HEK293 (cell line): ENCODE results near the gene TMEM238.

Experiments used
- BCL11B ChIP-seq: fragments of 450-650 bp; formaldehyde crosslinking; IDR thresholded peaks from 2 replicates; pipeline ENCODE4 v1.5.1; 2016; ENCODE audit warnings: low read depth, missing biosample characterization, missing genetic modification characterization
- GLIS1 ChIP-seq: fragments of 450-650 bp; formaldehyde crosslinking; IDR thresholded peaks from 2 replicates; pipeline ENCODE4 v1.5.1; 2016; ENCODE audit warnings: missing biosample characterization, missing genetic modification characterization
- ZBTB8A ChIP-seq: fragments of 450-650 bp; formaldehyde crosslinking; IDR thresholded peaks from 2 replicates; pipeline ENCODE4 v1.5.1; 2016; ENCODE audit warnings: missing biosample characterization, missing genetic modification characterization
- ZEB2 ChIP-seq: fragments of 450-650 bp; formaldehyde crosslinking; IDR thresholded peaks from 2 replicates; pipeline ENCODE4 v1.5.1; 2016; ENCODE audit warnings: missing biosample characterization, missing genetic modification characterization
- ZNF423 ChIP-seq: fragments of 450-650 bp; formaldehyde crosslinking; IDR thresholded peaks from 2 replicates; pipeline ENCODE4 v1.5.1; 2016; ENCODE audit warnings: missing biosample characterization, missing genetic modification characterization
- ZNF626 ChIP-seq: fragments of 450-650 bp; sonication (Bioruptor Pico); formaldehyde crosslinking; IDR thresholded peaks from 2 replicates; pipeline ENCODE4 v1.5.1; 2018; ENCODE audit warnings: missing biosample characterization, missing genetic modification characterization, inconsistent platforms
- ZNF639 ChIP-seq: fragments of 450-650 bp; formaldehyde crosslinking; IDR thresholded peaks from 2 replicates; pipeline ENCODE4 v1.5.1; 2016; ENCODE audit warnings: missing biosample characterization, missing genetic modification characterization
- TF ChIP-seq, protein P1 (sequence below): fragments of 450-650 bp; formaldehyde crosslinking; IDR thresholded peaks from 2 replicates; pipeline ENCODE4 v1.5.1; 2016; ENCODE audit warnings: missing biosample characterization, missing genetic modification characterization
- TF ChIP-seq, protein P2 (sequence below): fragments of 450-650 bp; formaldehyde crosslinking; IDR thresholded peaks from 2 replicates; pipeline ENCODE4 v1.5.1; 2017; ENCODE audit warnings: missing biosample characterization, missing genetic modification characterization
- TF ChIP-seq, protein P3 (sequence below): fragments of 450-650 bp; formaldehyde crosslinking; IDR thresholded peaks from 2 replicates; pipeline ENCODE4 v1.5.1; 2016; ENCODE audit warnings: missing biosample characterization, missing genetic modification characterization

GRCh38 chr19:55365245-55365644, 18.8 kb downstream of the TMEM238 start:
- TF ChIP-seq, protein P1, sequence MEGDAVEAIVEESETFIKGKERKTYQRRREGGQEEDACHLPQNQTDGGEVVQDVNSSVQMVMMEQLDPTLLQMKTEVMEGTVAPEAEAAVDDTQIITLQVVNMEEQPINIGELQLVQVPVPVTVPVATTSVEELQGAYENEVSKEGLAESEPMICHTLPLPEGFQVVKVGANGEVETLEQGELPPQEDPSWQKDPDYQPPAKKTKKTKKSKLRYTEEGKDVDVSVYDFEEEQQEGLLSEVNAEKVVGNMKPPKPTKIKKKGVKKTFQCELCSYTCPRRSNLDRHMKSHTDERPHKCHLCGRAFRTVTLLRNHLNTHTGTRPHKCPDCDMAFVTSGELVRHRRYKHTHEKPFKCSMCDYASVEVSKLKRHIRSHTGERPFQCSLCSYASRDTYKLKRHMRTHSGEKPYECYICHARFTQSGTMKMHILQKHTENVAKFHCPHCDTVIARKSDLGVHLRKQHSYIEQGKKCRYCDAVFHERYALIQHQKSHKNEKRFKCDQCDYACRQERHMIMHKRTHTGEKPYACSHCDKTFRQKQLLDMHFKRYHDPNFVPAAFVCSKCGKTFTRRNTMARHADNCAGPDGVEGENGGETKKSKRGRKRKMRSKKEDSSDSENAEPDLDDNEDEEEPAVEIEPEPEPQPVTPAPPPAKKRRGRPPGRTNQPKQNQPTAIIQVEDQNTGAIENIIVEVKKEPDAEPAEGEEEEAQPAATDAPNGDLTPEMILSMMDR (tag by site-specific recombination): no peak
- TF ChIP-seq ZNF639 (tag by site-specific recombination) (no peak), BCL11B (no peak), ZNF423 (tag by site-specific recombination) (no peak), ZBTB8A (tag by site-specific recombination) (no peak), ZEB2 (tag by site-specific recombination) (no peak), GLIS1 (tag by site-specific recombination) (no peak), ZNF626 (tag by site-specific recombination) (no peak)
- TF ChIP-seq, protein P2, sequence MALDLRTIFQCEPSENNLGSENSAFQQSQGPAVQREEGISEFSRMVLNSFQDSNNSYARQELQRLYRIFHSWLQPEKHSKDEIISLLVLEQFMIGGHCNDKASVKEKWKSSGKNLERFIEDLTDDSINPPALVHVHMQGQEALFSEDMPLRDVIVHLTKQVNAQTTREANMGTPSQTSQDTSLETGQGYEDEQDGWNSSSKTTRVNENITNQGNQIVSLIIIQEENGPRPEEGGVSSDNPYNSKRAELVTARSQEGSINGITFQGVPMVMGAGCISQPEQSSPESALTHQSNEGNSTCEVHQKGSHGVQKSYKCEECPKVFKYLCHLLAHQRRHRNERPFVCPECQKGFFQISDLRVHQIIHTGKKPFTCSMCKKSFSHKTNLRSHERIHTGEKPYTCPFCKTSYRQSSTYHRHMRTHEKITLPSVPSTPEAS (tag by site-specific recombination): no peak
- TF ChIP-seq, protein P3, sequence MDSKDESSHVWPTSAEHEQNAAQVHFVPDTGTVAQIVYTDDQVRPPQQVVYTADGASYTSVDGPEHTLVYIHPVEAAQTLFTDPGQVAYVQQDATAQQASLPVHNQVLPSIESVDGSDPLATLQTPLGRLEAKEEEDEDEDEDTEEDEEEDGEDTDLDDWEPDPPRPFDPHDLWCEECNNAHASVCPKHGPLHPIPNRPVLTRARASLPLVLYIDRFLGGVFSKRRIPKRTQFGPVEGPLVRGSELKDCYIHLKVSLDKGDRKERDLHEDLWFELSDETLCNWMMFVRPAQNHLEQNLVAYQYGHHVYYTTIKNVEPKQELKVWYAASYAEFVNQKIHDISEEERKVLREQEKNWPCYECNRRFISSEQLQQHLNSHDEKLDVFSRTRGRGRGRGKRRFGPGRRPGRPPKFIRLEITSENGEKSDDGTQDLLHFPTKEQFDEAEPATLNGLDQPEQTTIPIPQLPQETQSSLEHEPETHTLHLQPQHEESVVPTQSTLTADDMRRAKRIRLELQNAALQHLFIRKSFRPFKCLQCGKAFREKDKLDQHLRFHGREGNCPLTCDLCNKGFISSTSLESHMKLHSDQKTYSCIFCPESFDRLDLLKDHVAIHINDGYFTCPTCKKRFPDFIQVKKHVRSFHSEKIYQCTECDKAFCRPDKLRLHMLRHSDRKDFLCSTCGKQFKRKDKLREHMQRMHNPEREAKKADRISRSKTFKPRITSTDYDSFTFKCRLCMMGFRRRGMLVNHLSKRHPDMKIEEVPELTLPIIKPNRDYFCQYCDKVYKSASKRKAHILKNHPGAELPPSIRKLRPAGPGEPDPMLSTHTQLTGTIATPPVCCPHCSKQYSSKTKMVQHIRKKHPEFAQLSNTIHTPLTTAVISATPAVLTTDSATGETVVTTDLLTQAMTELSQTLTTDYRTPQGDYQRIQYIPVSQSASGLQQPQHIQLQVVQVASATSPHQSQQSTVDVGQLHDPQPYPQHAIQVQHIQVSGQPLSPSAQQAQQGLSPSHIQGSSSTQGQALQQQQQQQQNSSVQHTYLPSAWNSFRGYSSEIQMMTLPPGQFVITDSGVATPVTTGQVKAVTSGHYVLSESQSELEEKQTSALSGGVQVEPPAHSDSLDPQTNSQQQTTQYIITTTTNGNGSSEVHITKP: no peak
